GM12873 (cell line): ENCODE results near the gene MYRIP.

Source experiments
- CTCF ChIP-seq: IDR thresholded peaks from 2 replicates; pipeline ENCODE4 v1.5.1; 2012; ENCODE audit warnings: low read depth, mild to moderate bottlenecking, moderate library complexity, low read length, control low read depth; ENCODE audit not compliant: insufficient read depth; ENCODE audit errors: missing control alignments

The MYRIP gene

DNA sequence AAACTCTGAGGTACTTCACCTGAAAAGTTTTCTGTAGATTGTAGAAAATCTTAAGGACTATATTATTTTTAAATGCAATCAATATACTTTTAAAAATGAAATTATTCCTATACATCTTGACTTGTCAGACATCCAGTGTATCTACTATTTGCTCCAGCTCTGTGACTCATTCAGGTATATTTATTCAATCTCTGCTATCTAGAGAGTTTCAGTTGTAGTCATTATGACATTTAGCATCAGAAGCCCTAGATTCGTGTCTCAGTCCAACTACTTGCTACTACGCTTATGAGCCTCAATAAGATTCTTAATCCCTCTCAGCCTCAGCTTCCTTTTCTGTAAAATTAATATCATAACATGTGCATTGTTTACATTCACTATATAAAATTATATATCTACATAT, 477.8 kb downstream of the MYRIP start:
- no peak for TF ChIP-seq CTCF

- no peak for TF ChIP-seq CTCF
Measured at GRCh38 chr3:40290396-40290795, 481.0 kb downstream of the MYRIP start.

DNA sequence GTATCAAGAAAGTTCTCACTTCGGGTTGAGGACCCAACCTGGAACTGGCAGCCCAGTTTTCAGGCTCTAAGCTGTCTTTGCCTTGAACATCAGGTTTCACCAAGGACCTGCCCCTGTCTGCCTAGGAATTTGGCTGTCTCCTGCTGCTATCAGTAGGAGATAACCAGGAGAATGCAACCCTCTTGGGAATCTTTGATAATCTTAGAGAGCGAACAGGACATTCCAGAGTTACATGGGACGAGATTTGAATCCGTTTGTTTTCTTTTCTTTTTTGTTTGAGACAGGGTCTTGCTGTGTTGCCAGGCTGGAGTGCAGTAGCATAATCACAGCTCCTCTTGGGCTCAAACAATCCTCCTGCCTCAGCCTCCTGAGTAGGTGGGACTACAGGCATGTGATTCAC, 482.1 kb downstream of the MYRIP start:
- TF ChIP-seq CTCF, result no peak

- TF ChIP-seq CTCF, result no peak
Measured at GRCh38 chr3:40292637-40293349, 483.4 kb downstream of the MYRIP start.

DNA sequence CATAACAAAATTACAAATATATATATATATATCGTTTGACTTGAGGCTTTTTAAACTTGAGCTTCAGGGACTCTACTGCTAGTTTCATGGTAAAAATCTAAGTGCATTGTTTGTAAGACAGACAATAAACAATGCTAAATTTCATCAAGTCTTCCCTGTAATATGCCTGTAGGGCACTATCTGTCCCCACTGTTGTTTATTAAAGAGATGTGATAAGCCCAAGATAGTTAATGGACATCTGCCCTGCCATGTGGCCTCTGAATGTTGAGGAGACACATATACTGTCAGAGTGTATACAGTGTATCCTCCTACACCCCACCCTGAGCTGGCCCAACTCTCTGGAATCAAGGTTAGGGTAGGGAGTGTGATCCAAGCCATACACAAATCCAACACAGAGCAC, 485.0 kb downstream of the MYRIP start:
- TF ChIP-seq CTCF, result no peak

DNA sequence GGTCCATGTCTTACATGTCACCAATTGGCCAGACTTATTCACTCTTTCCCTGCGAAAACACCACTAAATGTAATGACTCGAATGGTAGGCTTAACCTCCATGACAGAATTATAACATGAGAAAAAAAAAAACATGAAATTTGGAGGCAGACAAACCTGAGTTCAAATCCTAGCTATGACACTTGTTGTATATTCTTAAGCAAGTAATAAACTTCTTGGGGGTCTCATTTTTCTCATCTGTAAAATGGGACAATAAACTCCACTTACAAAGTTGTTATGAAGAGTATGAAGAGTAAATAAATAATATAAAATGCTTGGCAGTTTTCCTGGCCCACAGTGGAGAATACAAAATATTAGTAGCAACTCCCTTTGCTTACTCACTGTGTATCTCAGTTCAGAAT, 488.7 kb downstream of the MYRIP start:
- TF ChIP-seq CTCF, result no peak

DNA sequence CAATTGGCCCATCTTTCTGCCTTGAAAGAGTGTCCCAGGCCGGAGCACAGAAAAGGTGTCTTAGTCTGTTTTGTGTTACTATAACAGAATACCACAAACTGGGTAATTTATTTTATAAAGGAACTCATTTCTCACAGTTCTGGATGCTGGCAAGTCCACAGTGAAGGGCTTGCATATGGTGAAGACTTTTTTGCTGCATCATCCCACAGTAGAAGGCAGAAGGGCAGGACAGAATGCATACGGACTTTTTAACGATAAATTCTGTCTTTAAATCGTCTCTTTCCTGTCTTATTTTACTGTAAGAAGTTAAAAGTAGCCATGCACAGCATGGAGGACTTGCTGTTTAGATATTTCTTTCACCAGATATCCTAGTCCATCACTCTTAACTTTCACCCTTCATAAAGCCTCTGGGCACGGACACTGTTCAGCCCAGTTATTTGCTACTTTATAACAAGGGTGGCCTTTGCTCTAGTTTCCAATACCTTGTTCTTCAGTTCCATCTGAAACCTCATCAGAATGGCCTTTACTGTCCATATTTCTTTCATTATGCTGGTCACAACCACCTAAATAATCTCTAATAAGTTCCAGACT, 489.8 kb downstream of the MYRIP start:
- TF ChIP-seq CTCF, result no peak
